Hematopoietic multipotent progenitor cell treated with erythropoietin and hydrocortisone succinate and interleukin-3 and kit ligand, for 4 days (in vitro differentiated cells): ENCODE results near the gene HERPUD2.
"Not testable (repeated sequence)": the region's sequence is repeated elsewhere in the genome, so short reads cannot be mapped to it uniquely, and the experiment has no call there.

Source experiments
- DNase-seq: peaks from one replicate; pipeline ENCODE4 v3.0.0-alpha.2; 2015

Gene HERPUD2

DNA sequence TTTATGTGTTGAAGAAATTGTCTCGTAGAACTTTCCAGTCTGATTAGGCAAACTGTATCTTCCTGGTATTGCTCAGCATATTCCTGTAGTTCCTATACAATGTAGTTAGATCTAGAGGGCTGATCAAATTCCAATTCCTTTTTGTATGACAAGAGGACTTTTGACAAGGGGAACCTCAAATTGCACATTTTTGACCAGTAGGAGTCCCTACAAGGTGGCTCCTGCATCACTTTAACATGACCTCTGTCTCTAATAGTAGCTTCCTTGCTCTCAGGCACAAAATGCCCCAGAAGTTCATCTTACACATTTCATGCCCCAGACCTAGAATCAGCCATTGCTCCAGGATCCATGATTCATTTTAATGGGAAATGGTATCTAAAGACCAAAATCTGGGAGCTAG is 18.7 kb downstream of the HERPUD2 start:
- DNase-seq, result peak; percentile 43

DNA sequence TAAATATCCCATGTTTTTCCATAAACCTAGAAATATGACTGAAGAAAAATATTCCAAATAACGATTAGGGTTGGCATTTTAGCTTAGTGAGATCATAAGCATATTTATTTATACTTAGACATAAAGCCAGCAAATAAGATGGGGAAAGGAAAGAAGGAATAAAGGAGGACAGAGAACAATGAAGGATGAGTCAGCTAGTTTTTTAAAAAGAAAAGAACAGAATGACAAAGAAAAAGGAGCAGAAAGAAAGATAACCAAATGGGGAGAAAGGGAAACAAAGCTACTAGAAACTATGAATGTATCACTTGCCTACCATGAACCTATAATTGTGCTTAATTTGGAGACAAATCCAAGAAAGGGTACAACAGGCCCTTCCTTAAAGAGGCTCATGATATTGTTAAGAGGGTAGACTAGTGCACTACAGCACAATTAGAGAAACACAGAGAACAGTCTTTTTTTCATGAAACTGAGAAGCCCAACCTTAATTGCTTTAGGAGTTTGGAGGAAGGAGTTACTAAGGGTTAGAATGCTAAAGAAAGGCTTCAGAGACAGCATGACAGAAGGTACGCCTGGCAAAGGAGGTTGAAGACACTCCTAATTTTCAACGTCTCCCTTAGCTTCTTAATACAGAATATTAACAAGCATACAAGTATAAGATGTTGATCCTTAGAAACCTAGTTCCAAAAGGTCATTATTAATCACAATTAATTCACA is 23.9 kb downstream of the HERPUD2 start:
- no peak for DNase-seq

DNA sequence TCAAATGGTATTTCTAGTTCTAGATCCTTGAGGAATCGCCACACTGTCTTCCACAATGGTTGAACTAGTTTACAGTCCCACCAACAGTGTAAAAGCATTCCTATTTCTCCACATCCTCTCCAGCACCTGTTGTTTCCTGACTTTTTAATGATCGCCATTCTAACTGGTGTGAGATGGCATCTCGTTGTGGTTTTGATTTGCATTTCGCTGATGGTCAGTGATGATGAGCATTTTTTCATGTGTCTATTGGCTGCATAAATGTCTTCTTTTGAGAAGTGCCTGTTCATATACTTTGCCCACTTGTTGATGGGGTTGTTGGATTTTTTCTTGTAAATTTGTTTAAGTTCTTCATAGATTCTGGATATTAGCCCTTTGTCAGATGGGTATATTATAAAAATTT is 34.5 kb downstream of the HERPUD2 start:
- DNase-seq, result not testable (repeated sequence)

DNA sequence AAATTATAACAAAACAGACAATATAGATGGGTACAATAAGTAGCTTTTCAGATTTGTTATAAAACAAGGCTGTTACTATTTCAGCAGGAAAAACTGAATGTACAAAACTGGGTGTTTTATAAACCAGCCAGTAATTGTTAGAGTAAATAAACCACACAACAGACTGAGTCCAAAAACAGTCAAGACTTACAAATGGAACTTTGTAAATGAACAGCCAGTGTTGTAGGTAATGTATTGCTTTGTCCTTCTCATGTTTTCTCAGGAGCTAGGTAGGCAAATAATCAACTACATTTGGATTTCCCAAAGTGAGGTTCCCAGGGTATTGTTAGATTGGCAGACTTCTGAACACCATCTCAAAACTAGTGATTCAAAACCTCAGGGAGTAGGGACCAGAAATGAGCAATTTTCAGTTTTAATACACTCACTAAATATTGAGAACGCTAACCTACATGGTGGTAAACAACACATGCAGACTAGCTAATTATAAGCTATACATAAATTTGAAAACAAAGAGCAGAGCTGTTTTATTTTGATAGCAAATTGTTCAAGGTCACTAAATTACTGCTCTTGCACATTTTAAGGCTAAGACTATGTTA is 36.2 kb downstream of the HERPUD2 start:
- no peak for DNase-seq

DNA sequence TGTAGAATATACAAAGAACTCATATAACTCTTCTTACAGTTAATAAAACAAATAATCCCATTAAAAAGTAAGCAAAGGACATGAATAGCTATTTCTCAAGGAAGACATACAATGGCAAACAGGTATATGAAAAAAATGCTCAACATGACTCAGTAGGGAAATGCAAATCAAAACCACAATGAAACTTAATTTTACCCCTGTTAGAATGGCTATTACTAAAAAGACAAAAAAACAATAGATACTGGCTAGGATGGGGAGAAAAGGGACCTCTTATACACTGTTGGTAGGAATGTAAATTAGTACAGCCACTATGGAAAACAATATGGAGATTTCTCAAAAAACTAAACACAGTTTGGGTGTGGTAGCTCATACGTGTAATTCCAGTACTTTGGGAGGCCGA is 37.8 kb downstream of the HERPUD2 start:
- no peak for DNase-seq

DNA sequence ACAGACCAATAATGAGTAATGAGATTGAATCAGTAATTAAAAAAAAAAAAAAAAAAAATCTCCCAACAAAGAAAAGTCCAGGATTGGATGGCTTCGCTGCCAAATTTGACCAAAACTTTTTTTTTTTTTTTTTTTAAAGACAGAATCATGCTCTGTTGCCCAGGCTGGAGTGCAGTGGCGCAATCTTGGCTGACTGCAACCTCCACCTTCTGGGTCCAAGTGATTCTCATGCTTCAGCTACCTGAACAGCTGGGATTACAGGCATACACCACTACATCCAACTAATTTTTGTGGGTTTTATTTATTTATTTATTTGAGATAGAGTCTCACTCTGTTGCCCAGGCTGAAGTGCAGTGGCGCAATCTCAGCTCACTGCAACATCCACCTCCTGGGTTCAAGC is 40.4 kb downstream of the HERPUD2 start:
- not testable (repeated sequence) for DNase-seq

DNA sequence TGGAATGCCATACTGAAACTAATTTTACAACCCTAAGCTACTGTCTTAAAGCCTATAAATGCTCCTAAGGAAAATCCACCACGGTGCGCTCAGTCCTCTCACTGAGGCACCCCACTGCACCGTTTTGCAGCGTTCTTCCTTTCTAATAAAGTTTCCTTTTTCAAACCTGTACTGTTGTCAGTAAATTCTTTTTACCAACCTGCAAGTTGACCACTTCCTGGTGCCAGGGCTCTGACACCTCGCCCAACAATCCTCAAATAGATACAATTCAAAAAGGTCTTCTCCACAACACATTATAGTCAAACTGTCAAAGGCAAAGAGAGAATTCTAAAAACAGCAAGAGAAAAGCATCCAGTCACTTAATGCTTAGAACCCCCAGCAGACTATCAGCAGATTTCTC is 42.8 kb downstream of the HERPUD2 start:
- DNase-seq, result no peak

DNA sequence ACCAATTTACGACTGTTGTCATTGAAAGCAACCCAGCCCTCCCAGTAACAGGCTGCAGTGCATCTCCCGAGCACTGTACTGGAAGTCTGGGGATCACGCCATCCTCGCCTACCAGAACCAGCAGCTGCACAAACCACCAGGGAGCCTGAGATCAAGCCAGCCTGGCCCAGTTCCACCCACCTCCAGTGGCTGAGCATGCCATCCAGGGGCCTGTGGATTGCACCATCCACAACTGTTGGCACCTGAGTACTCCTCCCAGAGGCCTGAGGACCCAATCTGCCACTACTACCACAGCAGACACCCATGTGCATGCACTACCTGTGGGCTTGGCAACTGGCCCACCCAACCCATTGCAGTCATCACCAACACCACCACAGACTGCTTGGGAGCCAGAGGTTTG is 44.2 kb downstream of the HERPUD2 start:
- DNase-seq, result no peak

DNA sequence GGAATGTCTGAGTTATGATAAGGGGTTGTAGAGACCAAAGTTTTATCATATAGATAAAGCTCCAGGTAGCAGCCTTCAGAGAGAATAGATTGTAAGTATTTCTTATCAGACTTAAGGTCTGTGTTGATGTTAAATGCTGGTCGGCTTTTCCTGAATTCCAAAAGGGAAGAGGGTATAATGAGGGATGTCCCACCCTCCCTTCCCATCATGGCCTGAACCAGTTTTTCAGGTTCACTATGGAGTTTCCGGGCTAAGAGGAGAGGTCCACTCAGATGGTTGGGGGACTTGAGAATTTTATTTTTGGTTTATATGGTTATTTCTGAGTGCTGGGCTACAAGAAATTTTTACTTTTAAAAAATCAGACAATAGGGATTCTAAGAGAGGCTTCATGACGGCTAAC is 45.2 kb downstream of the HERPUD2 start:
- DNase-seq, result no peak

DNA sequence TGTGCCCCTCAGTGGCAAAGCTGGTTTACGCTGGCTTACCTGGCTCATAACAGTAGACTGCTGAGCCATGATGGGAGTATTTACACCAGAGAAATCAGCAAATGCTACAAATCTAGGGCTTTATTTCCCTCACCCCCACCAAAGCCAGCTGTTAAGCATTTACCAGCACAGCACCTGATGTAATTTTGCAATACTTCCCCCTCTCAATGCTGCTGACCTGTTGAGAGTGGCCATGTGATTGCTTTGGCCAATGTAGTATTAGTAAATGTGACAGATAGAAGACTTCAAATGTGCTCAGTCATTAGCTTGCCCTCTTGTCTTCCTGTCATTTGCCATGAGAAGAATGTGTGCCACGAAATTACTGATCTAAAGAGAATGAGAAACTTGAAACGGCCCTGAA is 46.6 kb downstream of the HERPUD2 start:
- DNase-seq, result peak; percentile 22

DNA sequence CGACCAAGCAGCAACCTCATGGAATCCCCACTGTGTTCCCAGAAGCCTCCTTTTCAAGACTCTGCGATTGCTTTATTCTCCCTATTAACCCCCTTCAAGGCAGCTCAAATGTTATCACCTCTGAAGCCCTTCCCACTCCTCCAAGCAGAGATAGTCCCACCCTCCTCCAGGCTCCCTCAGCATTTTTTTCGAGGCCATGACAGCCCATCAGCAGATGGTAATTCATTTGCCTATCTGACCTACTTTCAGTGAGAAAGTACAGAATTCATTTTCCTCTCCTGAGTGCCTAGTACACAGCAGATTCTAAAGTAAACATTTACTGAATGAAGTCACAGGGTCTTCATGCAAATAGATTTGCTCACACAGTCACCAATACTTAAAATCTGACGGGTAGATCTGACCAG is 47.8 kb downstream of the HERPUD2 start:
- peak; percentile 37 for DNase-seq

DNA sequence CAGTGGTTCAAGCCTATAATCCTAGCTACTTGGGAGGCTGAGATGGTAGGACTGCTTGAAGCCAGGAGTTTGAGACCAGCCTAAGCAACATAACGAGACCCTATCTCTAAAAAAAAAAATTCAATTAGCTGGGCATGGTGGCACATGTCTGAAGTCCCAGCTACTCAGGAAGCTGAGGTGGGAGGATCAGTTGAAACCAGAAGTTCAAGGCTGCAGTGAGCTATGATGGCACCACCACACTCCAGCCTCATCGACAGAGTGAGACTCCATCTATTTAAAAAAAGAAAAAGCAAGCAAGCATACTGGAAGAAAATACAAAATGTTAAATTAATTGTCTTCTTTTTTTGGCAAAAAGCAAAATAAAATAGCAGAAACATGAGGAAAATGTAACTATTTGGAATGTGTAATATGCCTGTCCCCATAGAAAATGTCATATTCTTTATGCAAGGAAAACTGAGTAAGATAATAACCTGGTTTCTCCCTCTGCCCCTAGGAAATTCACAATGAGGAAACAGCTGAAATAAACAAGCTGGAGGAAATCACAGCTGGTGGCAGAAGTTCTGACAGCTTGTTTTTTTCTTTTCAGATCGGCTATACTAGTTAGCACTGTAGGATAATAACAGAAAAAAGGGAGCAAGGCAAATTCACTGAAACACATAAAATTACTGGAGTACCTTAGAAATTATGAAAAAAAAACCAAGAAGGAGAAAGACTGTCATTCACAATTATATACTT is 48.5 kb downstream of the HERPUD2 start:
- no peak for DNase-seq

DNA sequence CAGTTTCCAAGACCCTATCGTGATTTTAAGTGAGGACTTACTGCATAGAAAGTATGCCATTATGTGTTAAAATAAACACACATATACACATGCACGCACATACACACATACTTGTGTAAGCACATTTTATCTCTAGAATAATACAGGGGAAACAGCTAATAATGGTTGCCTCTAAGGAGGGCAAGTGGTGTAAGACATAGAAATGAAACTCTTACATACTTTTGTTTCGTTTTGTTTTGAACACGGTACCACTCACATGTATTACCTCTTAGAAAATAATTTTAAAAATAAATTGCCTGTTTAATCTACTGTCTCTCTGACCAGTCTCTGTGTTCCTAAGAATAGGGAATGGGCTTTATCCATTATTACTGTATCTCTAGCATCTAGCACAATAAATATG is 49.2 kb downstream of the HERPUD2 start:
- no peak for DNase-seq

DNA sequence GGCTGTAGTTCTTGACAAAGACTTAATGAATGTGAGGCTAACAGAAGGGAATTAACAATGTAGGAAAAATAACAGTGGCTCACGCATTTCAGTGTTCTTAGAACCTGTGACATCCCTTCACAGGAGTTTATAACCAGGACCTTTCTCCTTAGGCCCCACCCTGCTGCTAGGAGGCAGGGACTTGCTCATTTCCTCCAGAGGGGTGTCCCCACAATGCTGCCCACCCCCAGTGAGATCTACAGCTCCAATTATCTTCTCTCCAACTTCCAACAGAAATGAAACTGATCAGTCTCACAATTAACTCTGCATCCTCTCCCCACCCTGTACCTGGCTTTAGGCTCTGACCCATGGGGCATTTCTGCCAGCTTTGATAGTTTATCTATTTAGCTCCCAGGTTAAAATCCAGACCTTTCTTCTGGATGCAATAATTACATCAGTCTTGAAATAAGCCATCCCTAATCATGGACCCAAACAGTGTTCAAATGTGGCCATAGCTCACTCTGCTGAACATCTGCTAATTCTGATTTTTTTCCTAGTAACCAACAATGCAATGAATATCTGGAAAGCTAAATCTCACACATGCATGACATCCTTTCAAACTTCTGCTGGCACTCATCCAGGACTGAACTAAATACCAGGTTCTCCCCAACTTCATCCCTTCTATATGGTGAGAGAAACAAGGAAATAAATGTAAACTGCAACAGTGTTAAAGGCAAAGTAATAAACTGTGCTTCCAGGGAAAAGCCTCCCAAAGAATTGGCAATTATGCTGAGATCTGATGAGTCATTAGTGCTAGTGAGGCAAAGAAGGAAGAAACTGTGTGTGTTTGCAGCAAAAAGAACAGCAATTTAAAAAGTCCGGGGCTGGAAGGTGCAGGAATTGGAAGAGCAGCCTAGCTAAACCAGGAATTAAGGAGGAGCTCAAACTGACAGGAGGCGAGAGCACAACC is 64.6 kb downstream of the HERPUD2 start:
- DNase-seq, result no peak

DNA sequence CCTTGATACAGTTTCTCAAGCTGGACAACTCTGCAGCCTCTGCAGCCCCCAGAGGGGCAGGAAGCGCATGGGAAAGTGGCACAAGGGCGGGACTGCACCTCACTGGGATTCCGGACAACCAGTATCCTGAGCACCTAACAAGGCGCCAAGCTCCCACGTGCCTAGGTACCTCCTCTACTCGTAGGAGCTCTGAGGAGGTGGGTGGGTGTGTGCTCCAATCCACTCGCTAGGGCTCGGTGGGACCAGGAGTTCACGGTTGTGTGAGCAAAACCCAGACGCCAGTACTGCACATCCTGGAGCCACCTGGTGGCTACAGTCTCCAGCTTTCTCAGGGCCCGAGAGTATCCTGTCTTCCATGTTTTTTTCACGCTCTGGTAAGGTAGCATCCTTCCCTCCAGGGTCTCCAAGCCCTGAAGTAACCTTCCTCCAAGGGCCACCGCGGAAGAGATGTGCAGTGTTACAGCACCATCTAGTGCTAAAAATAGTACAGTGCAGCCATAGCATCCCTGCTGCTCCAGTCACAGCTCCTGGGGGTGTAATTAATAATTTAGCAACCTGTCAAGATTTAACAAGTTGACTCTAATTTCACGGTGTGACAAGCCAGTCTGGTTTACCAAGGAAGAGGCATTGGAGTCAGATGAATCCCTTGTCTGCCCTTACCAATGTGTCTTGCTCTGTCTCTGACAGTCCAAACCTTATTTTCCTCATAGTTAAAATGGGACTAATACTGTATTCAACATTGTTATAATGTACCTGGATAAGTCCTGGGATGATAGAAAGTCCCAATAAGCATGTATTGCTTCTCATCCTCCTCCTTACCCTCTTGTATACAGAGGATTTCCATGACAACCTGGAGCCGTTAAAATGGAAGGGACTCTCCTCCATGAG is 70.4 kb downstream of the HERPUD2 start:
- peak; percentile 73 for DNase-seq

DNA sequence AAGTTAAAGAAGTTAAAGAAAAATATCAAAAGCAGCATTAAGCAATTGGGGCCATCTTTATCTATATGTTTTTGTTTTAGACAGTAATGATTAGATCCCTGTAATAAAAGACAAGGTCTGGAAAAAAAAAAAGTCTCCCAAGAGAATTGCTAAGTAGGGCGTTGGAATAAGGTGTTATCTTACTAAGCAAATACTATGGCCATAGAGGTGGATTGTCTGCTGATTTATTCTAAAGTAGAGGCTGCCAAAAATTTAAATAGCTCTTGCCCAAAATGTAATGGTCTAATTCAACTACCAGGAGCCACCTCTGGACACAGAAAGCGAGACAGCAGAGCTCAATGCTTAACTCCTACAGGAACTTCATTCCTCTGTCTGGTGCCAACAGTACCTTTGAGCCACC is 71.6 kb downstream of the HERPUD2 start:
- DNase-seq, result no peak

DNA sequence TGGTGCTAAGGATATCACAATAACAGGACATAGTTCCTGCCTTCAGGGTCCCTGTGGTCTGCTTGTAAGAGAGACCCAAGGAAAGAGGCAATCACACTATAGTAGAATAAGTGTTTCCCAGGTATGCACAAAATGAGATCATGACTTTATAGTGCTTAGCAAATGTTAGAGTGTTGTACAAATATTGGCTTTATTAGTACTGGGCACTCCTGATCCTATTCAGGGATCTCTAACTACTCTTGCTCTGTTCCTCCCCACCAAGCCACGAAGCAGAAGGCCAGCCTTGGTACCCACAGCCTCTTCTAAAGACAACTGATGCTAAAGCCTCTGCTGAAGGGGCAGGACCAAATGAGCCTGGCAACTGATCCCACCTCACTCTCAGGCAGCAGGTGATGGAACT is 75.1 kb downstream of the HERPUD2 start:
- DNase-seq, result no peak

DNA sequence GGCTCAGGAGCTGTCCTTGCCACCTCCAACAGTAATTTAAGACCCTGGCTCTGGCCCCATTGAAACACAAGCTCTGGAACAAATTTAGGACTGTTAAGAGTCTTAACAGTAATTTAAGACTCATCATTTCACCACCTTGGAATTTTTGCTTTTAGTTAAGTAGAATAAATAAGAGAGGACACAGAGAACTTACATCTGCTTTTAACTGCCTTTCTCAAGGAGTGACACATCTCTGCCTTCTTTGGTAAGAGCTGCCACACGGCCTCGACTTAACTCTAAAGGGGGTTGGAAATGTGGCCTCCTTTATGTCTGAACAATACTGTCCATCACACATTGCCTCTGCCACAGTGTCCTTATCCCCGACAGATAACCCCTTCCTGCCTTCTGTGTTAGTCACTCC is 77.9 kb downstream of the HERPUD2 start:
- DNase-seq, result no peak

DNA sequence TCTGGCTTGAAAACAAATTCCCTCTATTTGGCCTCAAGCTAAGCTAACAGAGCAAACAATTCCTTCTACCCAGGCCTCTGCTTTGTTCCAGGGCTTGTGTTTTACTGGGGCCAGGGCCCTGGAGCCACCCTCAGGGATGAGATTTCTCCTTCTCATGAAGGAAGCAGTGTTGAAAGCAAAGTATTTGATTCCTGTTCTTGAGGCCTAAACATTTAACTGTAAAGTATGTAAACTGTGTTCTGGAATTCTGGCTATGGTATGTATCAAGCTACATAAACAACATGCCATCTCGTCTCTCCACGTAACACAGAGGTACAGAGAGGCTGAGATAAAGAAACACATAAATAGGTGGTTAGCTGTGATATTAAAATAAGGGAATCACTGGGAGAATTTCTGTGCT is 81.8 kb downstream of the HERPUD2 start:
- DNase-seq, result no peak

DNA sequence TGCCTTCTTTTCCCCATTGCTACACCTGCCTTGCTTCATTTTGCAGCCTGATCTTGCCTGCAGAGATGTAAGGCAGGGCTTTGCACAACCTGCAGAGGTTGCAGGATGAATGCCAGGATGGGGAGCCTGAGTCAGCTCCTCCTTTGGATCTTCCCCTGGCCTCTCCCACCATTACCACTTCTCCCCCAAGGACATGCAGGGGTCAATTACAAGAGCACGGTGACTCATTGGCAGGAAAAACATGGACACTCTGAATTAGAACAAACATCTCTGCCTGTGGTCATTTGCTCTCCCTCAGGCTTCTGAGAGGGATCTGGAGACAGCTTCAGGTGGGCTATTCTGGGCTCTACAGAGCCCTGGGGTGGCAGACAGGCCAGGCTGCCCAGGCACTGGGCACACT is 89.2 kb downstream of the HERPUD2 start:
- no peak for DNase-seq

DNA sequence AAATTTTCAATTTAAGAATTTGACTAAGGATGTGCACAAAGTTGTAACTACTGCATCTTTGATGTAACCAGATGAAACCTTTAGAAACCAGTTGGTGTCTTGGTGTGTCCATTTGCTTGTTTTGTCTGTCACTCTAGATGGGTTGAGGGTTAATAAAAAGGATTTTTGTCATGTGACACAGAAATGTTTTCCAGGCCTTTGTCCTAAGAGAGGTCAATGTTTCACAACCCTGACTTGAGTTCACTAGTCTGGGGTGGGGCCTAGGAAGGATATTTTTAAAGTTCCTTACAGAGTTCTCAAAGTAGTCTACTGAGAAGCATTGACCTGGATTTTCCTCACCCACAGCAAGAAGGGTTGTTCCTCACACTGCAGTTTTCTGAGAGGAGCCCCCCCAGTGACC is 90.3 kb downstream of the HERPUD2 start:
- DNase-seq, result no peak

DNA sequence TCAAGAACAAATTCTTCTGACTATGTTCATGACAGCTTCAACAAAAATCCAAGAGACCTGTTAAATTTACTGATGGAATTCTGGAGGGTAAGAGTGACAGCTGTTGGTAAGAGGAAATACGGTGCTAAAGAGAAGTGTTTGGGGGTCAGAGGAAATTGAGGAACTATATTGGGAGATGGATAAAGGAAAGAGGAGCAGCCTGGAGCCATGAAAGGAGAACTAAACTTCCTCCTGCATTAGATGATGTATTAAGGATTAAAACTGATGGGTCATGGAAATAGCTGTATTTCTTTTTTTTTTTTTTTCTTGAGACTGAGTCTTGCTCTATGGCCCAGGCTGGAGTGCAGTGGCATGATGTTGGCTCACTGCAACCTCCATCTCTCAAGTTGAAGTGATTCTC is 95.3 kb downstream of the HERPUD2 start:
- DNase-seq, result no peak
